Esophagus squamous epithelium (tissue), 5 donors: ENCODE measurements around the gene CAPN1. TPM values are rescaled to one million over a fixed set of nuclear protein-coding genes. Genes with fewer than 3 reads are reported as not detected.

Experiments
- DNase-seq: peaks from one replicate; lab custom pipeline; 2025; lab: John Stamatoyannopoulos, UW
- H3K27ac ChIP-seq, 4 donors: fragments of 200-600 bp; sonication (generic); one replicate each; pipeline ENCODE4 v1.5.1; 2016 to 2019; ENCODE audit warnings: mild to moderate bottlenecking in 1 of 4
- H3K27me3 ChIP-seq, 4 donors: fragments of 200-600 bp; sonication (generic); 1 replicate in 3 of 4; 2 replicates in 1 of 4; pipeline versions ENCODE4 v1.5.1 to v1.6.0; 2017 to 2021; ENCODE audit warnings: antibody characterized with exemption in 1 of 4
- H3K36me3 ChIP-seq, 3 donors: fragments of 200-600 bp; sonication (generic); one replicate each; pipeline ENCODE4 v1.5.1; 2016 to 2019
- H3K4me1 ChIP-seq, 3 donors: fragments of 200-600 bp; sonication (generic); one replicate each; pipeline ENCODE4 v1.5.1; 2017 to 2019
- H3K4me3 ChIP-seq, 4 donors: fragments of 200-600 bp; sonication (generic); 1 replicate in 3 of 4; 2 replicates in 1 of 4; pipeline ENCODE4 v1.5.1; 2016 to 2019; ENCODE audit warnings: mild to moderate bottlenecking in 2 of 4, moderate library complexity in 1 of 4
- H3K9me3 ChIP-seq, 3 donors: fragments of 200-600 bp; sonication (generic); one replicate each; pipeline ENCODE4 v1.5.1; 2016 to 2019
- CTCF ChIP-seq, 6 experiments: fragments of 450-650 bp in 4 of 6; fragments of 200-600 bp in 2 of 6; sonication (generic) in 2 of 6; IDR thresholded peaks; one replicate each; pipeline ENCODE4 v1.5.1; 2016 to 2019; ENCODE audit warnings: antibody characterized with exemption in 6 of 6, mild to moderate bottlenecking in 4 of 6, moderate library complexity in 4 of 6
- POLR2A ChIP-seq, 4 donors: fragments of 450-650 bp; IDR thresholded peaks; one replicate each; pipeline ENCODE4 v1.6.1; 2017; ENCODE audit warnings: antibody characterized with exemption in 4 of 4, mild to moderate bottlenecking in 4 of 4, moderate library complexity in 3 of 4
- WGBS, 2 donors: methylation state at CpG; one replicate each; pipeline ENCODE4 v1.1.5; 2018; 5-methylcytosine and 5-hydroxymethylcytosine counted together
- intact Hi-C: fragments of 100-400 bp; cut with DNase I; formaldehyde crosslinking; loops from one replicate; pipeline ENCODE4 v1.15.0; 2022
- total RNA-seq, 4 donors: library from RNA; depleted of rRNA; stranded (reverse); fragments of >200 nt; gene quantifications; one replicate each; pipeline ENCODE4 v1.1.0, GENCODE V29; 2016
- donor health status: DM: yes; HTN: yes; CAD: no.

The CAPN1 gene
- total RNA-seq, 4 donors from 2014 or later = 225 to 696 (median 354) TPM

GRCh38 chr11:65221026-65221425 lies 39.3 kb downstream of the CAPN1 start:
- 95% methylated on average over 3 to 10 of the region's 10 CpGs for WGBS, 2 donors
- Histone ChIP-seq H3K9me3 (no peaks in the 10 kb centered on the region), H3K4me3 (no peak overlapping the region), H3K27ac (no peak overlapping the region), H3K4me1 (peaks cover 10 to 32% (median 21%) of the 10 kb centered on the region in 3 donors), H3K27me3 (no peaks in the 10 kb centered on the region), H3K36me3 (peaks cover 0 to 17% (median 0%) of the 10 kb centered on the region in 3 donors)
- intact Hi-C loops = no loop called here
- no peak for DNase-seq
- no peak for TF ChIP-seq POLR2A (IDR thresholded peaks at IDR 0.05)
- TF ChIP-seq CTCF (IDR thresholded peaks at IDR 0.05) = no peak

- Histone ChIP-seq H3K36me3 (peaks cover 0 to 17% (median 0%) of the 10 kb centered on the region in 3 donors), H3K4me1 (peaks cover 10 to 40% (median 24%) of the 10 kb centered on the region in 3 donors), H3K9me3 (no peaks in the 10 kb centered on the region), H3K4me3 (no peak overlapping the region), H3K27ac (no peak overlapping the region), H3K27me3 (no peaks in the 10 kb centered on the region)
- no peak for DNase-seq
- WGBS, 2 donors = 80 to 85% methylated on average over 4 to 8 of the region's 8 CpGs
- no peak for TF ChIP-seq CTCF (IDR thresholded peaks at IDR 0.05)
- intact Hi-C loops = no loop called here
These were observed 41.3 kb downstream of the CAPN1 start for GRCh38 chr11:65223011-65223410.

- no CpG with 5 or more reads among the region's 5 CpGs for WGBS, 2 donors
- no peak for TF ChIP-seq CTCF (IDR thresholded peaks at IDR 0.05)
- no peak for TF ChIP-seq POLR2A (IDR thresholded peaks at IDR 0.05)
- H3K27me3 ChIP-seq = no peaks in the 10 kb centered on the region
These were observed 43.2 kb downstream of the CAPN1 start for GRCh38 chr11:65224930-65225278.

GRCh38 chr11:65225279-65226102 lies 43.8 kb downstream of the CAPN1 start:
- no peaks in the 10 kb centered on the region for H3K27me3 ChIP-seq
- H3K27ac ChIP-seq = peak overlapping the region; percentile 70 to 87 (median 82)
- peaks cover 10 to 29% (median 18%) of the 10 kb centered on the region in 3 donors for H3K4me1 ChIP-seq
- WGBS, 2 donors = 10 to 60% methylated on average over 2 to 18 of the region's 42 CpGs
- H3K9me3 ChIP-seq = no peaks in the 10 kb centered on the region
- H3K4me3 ChIP-seq = peak overlapping the region; percentile 18 to 67 (median 44)
- intact Hi-C loops = no loop called here
- peaks cover 0 to 24% (median 0%) of the 10 kb centered on the region in 3 donors for H3K36me3 ChIP-seq
- DNase-seq = no peak
- TF ChIP-seq CTCF (IDR thresholded peaks at IDR 0.05) (peak; percentile 40 to 69 (median 58)), POLR2A (IDR thresholded peaks at IDR 0.05) (no peak)

More at GRCh38 chr11:65224930-65225278, 43.2 kb downstream of the CAPN1 start:
- DNase-seq = no peak
- Histone ChIP-seq H3K9me3 (no peaks in the 10 kb centered on the region), H3K36me3 (peaks cover 0 to 24% (median 0%) of the 10 kb centered on the region in 3 donors), H3K27ac (peak overlapping the region; percentile 70 to 87 (median 82)), H3K4me3 (peak overlapping the region in 2 of 4 donors; percentile 18 to 40), H3K4me1 (peaks cover 10 to 33% (median 18%) of the 10 kb centered on the region in 3 donors)
- intact Hi-C loops = no loop called here

- H3K4me1 ChIP-seq = peaks cover 10 to 29% (median 18%) of the 10 kb centered on the region in 3 donors
- H3K4me3 ChIP-seq = peak overlapping the region; percentile 18 to 67 (median 44)
- peaks cover 0 to 20% (median 0%) of the 10 kb centered on the region in 3 donors for H3K36me3 ChIP-seq
- no peaks in the 10 kb centered on the region for H3K27me3 ChIP-seq
- no peaks in the 10 kb centered on the region for H3K9me3 ChIP-seq
- no peak for DNase-seq
- WGBS, 2 donors = 20 to 43% methylated on average over 3 to 4 of the region's 7 CpGs
- peak overlapping the region; percentile 70 to 87 (median 82) for H3K27ac ChIP-seq
- TF ChIP-seq CTCF (IDR thresholded peaks at IDR 0.05) = no peak
- no peak for TF ChIP-seq POLR2A (IDR thresholded peaks at IDR 0.05)
- intact Hi-C loops = no loop called here
These were observed 44.3 kb downstream of the CAPN1 start for GRCh38 chr11:65226103-65226442.
